Measurements from ENCODE around the gene DAB2IP. TPM values are rescaled to one million over a fixed set of nuclear protein-coding genes. Genes with fewer than 3 reads are reported as not detected.
A peak's percentile ranks its signal among the peaks of the same experiment; 100 is the strongest.

DAB2IP gene
- total RNA-seq, 1 donor from 2014 or later, result 81.6 TPM

- Histone ChIP-seq H3K27ac (peak overlapping the region; percentile 65), H3K4me3 (peak overlapping the region; percentile 48), H3K36me3 (no peaks in the 10 kb centered on the region), H3K27me3 (no peaks in the 10 kb centered on the region), H3K9me3 (no peaks in the 10 kb centered on the region), H3K4me1 (peaks cover 76% of the 10 kb centered on the region)
- ATAC-seq (peak; percentile 91), DNase-seq (peak; percentile 91)
- intact Hi-C loops (cut with DNase I), result no loop called here
- no peak for TF ChIP-seq CTCF (IDR thresholded peaks at IDR 0.05)
These were observed 92.1 kb downstream of the DAB2IP start for GRCh38 chr9:121743441-121744001.

GRCh38 chr9:121744002-121744686 is 92.7 kb downstream of the DAB2IP start:
- H3K27ac ChIP-seq, result peak overlapping the region; percentile 65
- DNase-seq, result peak; percentile 77
- H3K36me3 ChIP-seq, result no peaks in the 10 kb centered on the region
- H3K9me3 ChIP-seq, result no peaks in the 10 kb centered on the region
- peak; percentile 46 for TF ChIP-seq CTCF (IDR thresholded peaks at IDR 0.05)
- ATAC-seq, result peak; percentile 63
- H3K4me3 ChIP-seq, result peak overlapping the region; percentile 48
- H3K4me1 ChIP-seq, result peaks cover 70% of the 10 kb centered on the region
- H3K27me3 ChIP-seq, result no peaks in the 10 kb centered on the region
- intact Hi-C loops (cut with DNase I), result no loop called here

- Histone ChIP-seq H3K27me3 (no peaks in the 10 kb centered on the region), H3K4me3 (peak overlapping the region; percentile 48), H3K9me3 (no peaks in the 10 kb centered on the region), H3K36me3 (no peaks in the 10 kb centered on the region), H3K4me1 (peaks cover 63% of the 10 kb centered on the region), H3K27ac (peak overlapping the region; percentile 65)
- no peak for TF ChIP-seq CTCF (IDR thresholded peaks at IDR 0.05)
- intact Hi-C loops (cut with DNase I), result no loop called here
- ATAC-seq (no peak), DNase-seq (no peak)
These were observed 93.4 kb downstream of the DAB2IP start for GRCh38 chr9:121744687-121745395.

- Histone ChIP-seq H3K27ac (peak overlapping the region; percentile 65), H3K4me3 (no peak overlapping the region), H3K4me1 (peaks cover 61% of the 10 kb centered on the region), H3K9me3 (no peaks in the 10 kb centered on the region), H3K27me3 (no peaks in the 10 kb centered on the region), H3K36me3 (no peaks in the 10 kb centered on the region)
- no peak for TF ChIP-seq CTCF (IDR thresholded peaks at IDR 0.05)
- no peak for ATAC-seq
- DNase-seq, result no peak
- intact Hi-C loops (cut with DNase I), result no loop called here
These were observed 93.9 kb downstream of the DAB2IP start for GRCh38 chr9:121745396-121745695.

GRCh38 chr9:121746411-121746810 is 95.0 kb downstream of the DAB2IP start:
- Histone ChIP-seq H3K4me1 (peaks cover 58% of the 10 kb centered on the region), H3K27me3 (no peaks in the 10 kb centered on the region), H3K4me3 (no peak overlapping the region), H3K9me3 (no peaks in the 10 kb centered on the region), H3K36me3 (no peaks in the 10 kb centered on the region), H3K27ac (no peak overlapping the region)
- DNase-seq (no peak), ATAC-seq (no peak)
- TF ChIP-seq CTCF (IDR thresholded peaks at IDR 0.05), result no peak
- intact Hi-C loops (cut with DNase I), result no loop called here
